Smooth muscle cell of the brain vasculature (primary cell): ENCODE results near the gene INCA1.

Experiments used
- DNase-seq: peaks from one replicate; pipeline ENCODE4 v3.0.0-alpha.2; 2012; ENCODE audit warnings: low read depth, low spot score

The INCA1 gene

DNA sequence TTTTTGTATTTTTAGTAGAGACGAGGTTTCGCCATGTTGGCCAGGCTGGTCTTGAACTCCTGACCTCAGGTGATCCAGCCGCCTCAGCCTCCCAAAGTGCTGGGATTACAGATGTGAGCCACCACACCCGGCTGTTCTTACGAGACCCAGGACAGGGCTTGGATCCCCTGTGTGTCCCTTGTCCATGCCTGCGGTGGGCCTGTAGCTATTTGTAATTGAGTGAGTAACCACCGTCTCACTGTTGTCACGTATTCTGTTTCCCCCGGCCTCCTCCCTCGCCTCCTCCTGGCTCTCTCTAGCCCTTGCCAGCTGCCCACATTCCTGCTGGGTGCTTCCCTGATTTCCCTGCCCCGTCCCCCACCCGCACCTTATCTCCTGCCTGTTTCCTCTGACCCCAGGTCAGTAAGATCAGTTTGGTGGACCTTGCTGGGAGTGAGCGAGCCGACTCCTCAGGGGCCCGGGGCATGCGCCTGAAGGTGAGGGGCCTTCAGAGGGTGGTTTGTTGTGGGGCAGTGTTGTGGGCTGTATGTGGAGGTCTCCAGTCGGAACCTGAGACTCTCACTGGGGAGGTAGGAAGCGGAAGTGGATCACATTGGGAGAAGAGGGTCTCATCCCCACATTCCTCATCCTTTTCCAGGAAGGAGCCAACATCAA is 6.0 kb upstream of the INCA1 start:
- no peak for DNase-seq

DNA sequence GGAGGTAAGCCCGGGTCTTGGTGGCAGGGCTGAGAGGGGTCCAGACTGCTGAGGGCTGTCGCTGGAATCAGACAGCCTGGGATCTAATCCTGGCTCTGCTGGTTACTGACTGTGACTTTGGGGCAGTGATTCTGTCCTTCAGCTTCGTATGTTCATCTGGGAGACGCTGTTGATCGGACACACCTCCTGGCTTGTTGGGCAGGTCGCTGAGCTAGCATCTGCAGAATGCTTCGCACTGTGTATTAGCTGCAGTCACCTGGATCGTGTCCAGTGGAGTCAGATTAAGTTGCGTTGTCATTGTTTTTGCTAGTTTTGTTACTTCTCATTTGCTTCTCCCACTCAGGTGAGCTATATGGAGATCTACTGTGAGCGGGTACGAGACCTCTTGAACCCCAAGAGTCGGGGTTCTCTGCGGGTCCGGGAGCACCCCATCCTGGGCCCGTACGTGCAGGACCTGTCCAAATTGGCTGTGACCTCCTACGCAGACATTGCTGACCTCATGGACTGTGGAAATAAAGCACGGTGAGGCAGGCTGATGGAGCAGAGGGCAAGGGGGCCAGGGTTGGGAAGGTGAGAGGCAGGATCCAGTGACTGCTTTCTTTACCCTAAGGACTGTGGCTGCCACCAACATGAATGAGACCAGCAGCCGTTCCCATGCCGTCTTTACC is 4.9 kb upstream of the INCA1 start:
- no peak for DNase-seq

DNA sequence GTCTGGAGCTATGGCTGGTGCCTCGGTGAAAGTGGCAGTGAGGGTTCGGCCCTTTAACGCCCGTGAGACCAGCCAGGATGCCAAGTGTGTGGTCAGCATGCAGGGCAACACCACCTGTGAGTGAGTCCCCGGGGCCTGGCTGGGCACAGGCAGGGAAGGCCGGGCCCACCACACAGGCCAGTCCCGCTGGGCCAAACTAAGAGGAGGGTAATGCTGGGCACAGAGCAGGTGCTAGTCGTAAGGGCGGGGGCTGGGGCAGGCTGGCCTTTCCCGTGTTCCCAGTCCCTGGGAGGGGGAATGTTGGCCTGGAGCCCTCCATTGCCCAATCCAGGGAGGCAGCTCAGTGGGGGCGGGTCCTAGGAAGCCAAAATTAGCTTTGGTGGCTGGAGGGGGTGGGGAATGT is 2.9 kb upstream of the INCA1 start:
- DNase-seq = no peak

DNA sequence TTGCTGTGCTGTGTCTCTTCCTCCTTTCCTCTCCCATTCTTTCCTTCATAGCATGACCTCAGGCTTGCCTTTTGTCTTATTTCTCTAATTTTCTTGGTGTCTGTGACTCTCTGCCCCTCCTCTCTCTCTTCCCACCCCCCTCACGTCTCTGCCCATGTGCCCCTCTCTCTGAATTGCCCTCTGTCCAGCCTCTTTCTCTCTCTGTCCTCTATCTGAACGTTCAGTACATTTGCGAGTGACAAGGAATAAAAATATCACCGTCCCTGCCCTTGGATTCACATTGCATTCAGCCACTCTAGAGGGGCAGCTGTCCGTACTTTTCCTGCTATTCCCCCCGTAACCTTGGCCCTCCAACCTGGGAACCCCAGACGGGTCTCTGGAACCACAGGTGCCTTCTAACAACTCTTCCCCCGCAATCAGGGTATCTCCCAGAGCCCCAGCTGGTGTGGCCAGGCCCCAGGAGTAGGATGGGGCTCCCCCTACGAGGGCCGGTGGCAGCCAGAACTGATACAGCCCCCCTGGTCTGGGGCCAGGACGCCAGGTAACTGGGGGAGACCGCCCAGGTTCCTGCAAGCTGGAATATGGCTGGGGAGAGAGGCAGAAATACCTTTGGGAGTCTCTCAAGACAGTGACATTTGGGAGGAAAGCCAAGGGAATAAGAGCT is 2.2 kb upstream of the INCA1 start:
- DNase-seq = no peak

DNA sequence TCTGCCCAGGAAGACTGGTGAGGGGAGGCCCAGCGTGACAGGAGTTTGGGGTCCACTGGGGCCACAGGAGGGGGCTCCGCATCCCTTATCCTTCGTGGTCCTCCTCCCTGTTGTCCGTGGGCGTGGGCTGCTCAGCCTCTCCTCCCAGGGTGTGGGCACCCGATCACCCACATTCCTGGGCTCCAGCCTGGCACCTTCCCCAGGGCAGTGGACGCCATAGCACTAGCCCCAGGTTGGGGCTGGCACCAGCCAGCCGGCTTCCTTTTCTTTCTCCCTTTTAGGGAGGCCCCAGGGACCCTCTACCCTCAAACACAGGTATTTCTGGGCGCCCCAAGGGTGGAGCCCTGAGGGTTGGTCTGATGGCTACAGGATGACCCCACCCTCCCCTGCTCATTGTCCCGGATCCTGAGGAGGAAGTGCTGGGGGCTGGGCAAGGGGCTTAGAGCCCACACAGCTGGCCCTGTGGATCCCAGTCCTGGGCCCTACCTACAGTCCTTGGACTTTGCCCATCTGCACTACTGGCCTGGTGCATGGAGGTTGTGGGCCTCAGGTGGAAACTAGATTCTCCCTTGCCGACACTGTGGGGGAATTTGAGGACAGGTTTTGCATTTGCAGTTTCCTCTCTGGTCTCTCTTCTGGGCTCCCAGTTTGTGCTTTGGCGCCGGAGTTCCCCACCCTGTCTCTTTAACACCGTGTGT is 1.6 kb upstream of the INCA1 start:
- DNase-seq = no peak

DNA sequence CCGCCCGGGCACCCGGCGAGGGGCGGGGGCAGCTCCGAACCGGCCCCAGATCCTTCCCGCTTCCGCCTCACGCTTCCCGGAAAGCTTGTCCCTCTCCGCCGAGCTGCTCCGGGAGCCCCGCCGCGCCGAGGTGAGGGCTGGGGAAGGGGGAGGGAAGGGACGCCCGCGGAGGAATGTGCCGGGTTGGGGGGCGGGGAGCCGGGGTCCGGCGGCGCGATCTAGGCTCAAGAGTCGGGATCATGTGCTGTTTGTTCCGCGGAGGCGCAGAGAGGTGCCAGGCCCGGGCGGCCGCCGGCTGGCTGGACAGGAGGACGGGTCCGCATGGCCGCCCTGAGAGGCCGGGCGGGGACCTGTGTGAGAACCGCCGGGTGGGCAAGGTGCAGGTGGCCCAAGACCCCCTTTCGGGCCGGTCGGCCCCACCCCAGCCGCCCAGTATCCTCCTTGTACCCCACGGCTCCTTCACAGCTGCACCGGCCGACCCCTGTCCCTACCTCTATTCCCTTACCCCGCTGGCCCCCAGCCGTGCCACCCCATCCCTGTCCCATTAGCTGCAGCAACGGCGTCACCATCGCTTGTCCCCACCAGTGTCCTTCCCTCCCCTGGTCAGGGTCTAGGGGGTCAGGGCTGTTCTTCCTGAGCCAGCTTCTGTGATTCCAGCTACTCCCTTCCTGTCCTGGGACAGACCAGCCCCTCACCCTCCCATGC is 857 bp upstream of the INCA1 start:
- DNase-seq = no peak

DNA sequence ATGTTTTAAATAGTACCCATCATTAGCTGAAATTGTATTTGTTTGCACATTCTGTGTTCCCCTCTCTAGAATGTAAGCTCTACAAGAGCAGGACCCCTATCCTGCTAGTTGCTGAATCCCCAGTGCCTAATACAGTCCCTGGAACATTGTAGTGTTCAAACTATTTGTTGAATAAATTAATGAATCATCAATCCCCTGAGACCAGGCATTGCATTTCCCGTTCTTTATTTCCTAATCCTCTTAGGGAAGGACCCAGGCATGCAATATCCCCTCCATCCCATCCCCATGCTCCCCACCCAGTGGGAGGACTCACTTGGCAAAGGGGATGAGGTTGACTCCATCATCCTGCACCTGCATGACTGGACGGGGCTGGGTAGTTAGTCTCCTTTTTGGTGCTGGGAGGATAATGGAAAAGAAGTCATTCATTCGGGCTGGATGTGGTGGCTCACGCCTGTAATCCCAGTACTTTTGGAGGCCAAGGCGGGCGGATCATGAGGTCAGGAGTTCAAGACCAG is 3.2 kb downstream of the INCA1 start:
- DNase-seq = no peak

DNA sequence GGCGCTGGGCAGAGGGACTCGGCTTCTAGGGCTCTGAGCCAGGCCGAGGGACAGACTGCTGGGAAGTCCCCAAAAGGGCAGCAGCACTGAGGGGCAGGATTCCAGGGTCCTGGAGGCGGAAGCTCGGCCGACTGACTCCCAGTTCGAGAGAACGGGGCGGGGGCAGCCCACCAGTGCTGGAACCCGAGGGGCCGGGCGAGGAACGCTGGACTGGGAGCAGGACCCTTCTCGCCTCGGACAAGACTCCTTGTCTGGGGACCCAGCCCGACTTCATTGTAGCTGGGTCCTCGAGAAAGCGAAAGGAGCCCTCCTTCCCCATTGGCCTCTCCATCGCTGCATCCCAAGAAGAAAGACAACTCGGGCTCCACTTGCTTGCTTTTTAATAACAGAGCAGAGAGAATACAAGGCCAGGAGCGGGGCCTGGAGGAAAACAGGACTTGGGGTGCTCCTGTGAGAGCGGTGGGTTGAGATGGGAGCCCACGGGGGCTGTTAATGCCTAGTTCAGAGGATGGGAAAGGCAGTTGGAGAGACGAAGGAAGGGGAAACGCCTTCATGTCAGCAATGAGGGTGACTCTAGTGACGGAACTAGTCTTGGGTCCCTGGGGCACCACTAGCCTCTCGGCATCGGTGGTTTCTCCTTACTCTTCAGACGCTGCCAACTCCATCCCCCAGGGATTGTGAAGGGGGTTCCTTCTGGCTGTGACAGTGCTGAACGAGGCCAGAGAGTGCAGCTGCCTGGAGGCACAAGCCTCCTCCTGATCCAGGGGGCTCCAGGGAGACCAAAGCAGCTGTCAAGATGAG is 9.4 kb downstream of the INCA1 start:
- no peak for DNase-seq

DNA sequence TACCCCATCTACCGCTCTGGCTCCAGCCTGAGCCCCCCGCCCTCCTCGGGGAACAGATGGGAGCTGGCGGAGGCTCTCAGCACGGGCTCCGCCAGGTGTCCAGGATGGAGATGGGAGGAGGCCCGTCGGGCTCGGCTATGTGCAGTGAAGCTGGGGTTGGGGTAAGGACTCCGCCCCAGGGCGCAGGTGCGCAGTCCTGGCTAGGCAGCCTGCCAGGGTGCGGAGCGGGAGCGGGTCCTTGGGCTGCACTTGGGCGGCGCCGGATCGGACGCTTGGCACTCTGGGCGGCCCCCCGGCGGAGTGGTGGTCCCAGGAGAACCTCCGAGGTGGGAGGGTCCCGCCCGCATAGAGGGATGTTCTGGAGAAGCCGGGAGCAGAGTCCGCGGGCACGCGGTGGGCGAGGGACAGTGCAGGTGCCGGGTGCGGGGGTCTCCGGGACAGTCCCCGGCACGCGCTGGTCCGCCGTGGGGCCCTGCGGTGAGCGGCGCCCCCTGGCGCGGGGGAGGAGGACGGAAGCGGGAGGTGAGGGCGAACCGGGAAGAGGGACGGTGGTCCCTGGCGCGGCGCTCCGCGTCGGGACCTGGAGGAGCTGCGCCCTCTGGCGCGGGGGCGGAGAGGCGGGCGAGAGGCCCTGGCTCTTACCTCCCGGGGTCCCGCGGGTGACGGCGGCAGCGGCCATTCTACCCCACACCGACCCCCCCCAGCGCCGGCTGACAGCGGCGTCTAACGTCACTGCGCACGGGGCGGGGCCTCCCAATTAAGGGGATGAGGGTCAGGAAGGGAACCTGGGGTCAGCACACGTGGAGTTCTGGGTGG is 10.2 kb downstream of the INCA1 start, which contains the start of gene CAMTA2:
CAMTA2 (minus strand) TSS at position 725 of the 816 bp plus-strand sequence. CDS start 1,453 bp downstream, outside the sequence.
- no peak for DNase-seq

DNA sequence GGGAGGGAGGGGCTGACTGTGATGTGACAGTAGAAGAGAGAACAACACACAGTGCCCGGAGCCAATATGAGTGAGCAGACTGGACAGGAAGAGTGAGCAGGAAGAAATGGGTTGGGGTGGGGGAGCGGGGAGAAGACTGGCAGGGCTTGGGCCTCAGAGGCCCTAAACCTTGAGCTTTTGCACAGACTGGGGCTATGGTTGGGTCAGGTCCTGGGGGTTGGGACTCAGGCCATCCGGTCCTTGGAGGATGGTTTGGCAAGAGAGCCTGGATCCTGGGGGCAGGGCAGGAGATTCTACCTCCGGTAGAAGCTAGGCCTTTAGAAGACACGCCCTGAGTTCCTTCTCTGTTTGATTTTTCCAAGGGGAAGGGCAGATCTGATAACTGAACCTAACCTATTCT is 10.9 kb downstream of the INCA1 start:
- no peak for DNase-seq

DNA sequence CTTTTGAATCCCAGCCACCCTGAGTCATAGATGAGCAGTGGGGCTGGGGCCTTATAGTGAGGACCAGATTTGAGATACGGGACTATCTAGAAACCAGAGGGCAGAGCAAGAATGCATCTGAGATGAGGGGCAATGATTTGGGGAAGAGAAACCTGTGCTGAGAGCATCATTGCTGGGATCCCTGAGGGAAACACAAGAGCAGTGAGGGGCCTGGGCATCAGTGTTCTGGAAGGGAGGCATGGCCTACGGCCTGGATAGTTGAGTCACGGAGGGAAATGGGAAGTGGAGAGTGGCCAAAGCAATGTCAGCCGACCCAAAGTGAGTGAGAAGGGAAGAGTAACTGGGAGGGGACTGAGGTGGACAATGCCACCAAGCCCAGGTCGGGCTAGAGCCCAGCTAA is 15.0 kb downstream of the INCA1 start:
- DNase-seq = no peak

DNA sequence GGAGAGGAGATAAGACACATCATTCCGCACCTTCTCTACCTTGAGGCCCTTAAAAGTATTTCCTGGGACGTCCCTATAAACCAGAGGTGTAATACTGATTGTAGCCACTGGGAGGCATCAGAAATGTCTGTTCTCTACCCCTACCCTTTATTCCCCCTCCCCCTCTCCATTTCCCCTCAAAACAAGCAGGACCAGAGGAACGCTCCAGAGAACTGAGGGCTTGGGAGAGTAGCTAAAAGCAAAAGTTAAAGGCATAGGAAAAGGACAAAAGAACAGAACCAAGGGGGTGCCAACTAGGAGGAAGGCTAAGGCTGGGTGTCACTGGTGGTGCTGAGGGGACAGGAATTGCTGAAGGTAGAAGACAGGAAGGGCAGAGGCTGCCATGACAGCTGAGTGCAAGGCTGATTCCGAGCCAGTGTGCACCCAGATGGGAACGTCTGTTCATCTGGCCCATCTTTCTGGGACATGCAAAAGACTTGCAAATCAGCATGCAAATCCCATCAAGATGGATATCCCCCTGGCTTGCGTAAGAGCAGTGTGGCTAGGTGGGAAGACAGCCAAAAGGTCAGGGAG is 16.6 kb downstream of the INCA1 start:
- DNase-seq = no peak

DNA sequence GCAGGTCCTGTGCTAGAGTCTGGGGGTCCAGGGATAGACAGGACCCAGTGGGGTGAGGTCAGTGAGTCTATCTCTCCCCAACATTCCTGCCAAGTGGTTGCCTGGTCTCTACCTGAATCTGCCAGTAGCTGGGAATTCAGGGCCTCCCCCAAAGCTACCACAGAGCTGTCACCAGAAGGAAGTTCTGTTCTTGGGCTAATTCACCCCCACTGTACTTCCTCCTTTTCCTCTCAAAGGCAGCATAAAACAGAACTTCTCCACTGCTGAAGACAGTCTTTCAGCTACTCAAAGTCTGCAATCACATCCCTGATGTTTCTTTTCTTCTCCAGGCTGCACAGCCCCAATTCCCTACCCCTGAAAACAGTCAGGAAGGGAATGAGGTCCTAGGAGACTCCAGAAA is 18.6 kb downstream of the INCA1 start:
- no peak for DNase-seq

DNA sequence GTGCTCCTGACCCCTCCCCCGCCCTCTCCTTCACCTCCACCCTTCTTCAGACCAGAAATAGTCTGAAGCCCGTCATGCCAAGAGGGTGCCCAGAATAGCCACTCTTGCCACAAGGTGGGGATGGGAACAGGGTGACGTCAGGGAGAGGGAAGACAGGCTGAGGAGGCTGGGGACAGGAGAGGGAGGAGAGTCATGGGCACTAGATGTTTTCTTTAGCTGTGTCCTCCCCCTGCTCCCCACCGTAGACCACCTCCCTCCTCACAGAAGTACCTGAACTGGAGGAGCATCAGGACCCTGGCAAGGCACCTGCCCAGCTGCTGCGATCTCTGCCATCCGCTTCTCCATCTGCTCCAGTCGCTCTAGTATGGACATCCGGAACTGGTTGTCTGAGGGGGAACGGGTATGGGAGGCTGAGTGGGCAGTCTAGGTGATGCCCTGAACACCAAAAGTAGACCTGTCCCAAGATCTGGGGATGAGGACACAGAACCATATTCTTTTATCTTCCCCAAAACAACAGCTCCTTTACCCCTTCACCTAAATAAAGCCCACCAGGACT is 23.1 kb downstream of the INCA1 start:
- DNase-seq = no peak

DNA sequence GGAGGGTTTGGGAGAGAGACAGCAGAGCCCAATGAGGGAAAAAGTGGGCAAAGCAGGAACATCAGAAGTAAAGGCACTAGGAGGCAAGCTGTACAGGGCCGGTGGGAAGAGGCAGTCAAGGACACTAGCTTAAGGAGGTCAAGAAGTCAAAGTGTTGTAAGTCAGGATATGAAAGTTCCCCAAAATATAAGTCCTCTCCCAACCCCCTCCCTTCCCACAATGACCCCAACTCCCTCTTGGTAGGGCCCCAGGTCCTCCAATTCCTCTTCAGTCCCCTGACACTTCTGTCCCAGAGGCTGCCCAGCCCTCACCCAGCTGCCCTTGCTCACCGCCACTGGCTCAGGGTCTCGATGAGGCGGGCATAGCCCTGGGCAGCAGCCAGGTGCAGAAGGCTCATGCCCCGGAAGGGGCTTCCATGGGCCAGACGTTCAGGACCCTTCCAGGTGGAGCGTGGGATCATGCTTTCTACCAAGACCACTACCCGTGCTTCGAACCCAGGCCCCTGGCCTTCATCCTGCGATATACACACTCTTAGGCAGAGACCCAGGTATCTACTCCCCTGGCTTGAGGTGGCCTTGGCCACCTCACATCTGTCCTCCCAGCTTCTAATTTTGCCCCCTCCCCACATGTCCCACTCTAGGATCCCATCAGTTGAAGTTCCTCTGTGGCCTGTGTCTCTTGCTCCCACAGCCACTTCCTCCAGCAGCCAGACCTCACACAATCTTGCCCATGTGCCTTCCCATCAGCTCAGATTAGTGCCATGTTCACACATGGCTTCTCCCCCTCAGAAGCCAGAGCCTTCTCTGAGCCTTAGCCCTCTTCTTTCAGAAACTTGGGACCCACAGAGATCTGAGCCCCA is 23.8 kb downstream of the INCA1 start:
- no peak for DNase-seq

DNA sequence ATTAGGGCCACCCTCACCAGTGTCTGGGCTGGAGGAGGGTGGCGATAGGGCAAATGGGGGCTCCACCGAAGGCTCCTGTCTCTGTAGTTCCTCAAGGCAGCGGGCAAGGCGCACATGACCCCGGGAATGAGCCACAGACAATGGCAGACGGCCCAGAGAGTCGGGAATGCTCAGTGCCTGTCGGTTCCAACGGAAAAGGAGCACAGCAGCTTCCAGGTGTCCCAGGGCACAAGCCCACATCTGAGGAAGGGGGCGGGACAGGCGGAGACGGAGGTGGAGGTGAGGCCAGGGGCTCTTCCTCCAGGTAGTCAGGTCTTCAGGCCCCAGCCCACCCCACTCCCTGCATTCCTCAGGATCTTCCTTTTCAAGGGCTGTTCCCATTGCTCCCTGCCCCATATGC is 24.6 kb downstream of the INCA1 start:
- DNase-seq = no peak

DNA sequence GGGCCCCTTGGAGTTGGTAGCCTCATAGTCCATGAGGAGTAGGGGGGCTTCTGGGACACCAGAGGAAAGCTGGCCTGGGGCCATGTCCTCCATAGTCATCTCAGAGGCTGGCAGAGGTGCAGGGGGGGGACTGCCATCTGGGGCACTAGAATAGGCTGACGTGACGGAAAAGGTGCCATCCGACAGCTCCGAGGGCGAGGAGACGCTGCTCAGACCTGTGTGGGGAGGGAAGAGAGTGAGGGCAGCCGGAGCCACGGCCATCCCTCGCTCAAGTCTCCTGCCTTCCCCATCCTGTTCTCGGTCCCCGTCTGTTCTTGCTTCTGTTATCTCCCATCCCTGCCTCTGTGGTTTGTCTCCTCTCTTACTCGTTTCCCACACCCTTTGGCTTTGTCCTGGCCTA is 25.0 kb downstream of the INCA1 start:
- DNase-seq = no peak

DNA sequence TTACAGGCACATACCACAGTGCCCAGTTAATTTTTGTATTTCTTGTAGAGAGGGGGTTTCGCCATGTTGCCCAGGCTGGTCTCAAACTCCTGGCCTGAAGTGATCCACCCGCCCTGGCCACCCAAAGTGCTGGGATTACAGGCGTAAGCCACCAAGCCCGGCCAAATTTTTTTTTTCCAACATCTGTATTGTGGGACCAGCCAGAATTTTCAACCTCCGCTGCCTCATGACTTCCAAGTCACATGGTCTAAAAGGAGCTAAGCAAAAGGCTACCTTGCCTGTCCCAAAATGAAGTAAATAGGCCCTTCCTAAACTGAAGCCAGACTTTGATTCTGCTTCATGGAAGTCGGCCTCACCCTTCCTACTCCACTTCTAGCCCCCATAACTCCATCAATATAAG is 25.5 kb downstream of the INCA1 start:
- DNase-seq = no peak
